K562 (cell line): ENCODE results near the gene ZNF500. TPM values are rescaled to one million over a fixed set of nuclear protein-coding genes. Genes with fewer than 3 reads are reported as not detected.

ENCODE experiments used
- ATAC-seq: fragments of 200-7000 bp; cut with Tn5 transposase; 3 replicates; pipeline ENCODE4 v1.9.1; 2020; ENCODE audit warnings: moderate library complexity
- BruUV-seq: library from RNA; stranded (reverse); fragments of 400-500 nt; replicated peaks from 2 replicates; lab custom pipeline; 2021; lab: Mats Ljungman, UMichigan
- CTCF ChIA-PET: fragments of 300-600 bp; formaldehyde crosslinking; extraction: SDS; loops from one replicate; lab custom pipeline; 2021; ENCODE audit warnings: low intra/inter-chr PET ratio; lab: Yijun Ruan, JAX
- POLR2A ChIA-PET: fragments of 300-600, 350-650 bp; sonication (Branson Sonifier 250); formaldehyde crosslinking; extraction: SDS; loops from one replicate; lab custom pipeline; 2021; ENCODE audit warnings: antibody characterized with exemption, inconsistent platforms; lab: Yijun Ruan, JAX
- DNase-seq, 4 experiments: peaks; one replicate each; pipeline versions ENCODE4 v3.0.0 to v3.0.0-alpha.2; 2011 to 2018; ENCODE audit warnings: low spot score in 3 of 4, mixed read lengths in 3 of 4; ENCODE audit errors: extremely low read depth in 1 of 4
- FAIRE-seq: peaks from 2 replicates; lab custom pipeline; 2011; peaks lifted over from hg19 to GRCh38; lab: Jason Lieb, UNC
- H2AFZ ChIP-seq: 2 replicates; pipeline ENCODE4 v1.6.0; 2011; ENCODE audit warnings: low read depth, low read length, control low read depth, inconsistent platforms
- H3K27ac ChIP-seq: fragments of 200-600 bp; 3 replicates; pipeline ENCODE4 v1.8.0; 2011; ENCODE audit warnings: low read depth, mild to moderate bottlenecking, control low read depth, inconsistent platforms, low read length, moderate library complexity, mixed read lengths; ENCODE audit errors: extremely low read depth
- H3K27me3 ChIP-seq, 2 experiments: fragments of 300-600 bp in 1 of 2; 2 replicates in 1 of 2; 3 replicates in 1 of 2; pipeline versions ENCODE4 v1.6.0 to v1.8.0; 2011; ENCODE audit warnings: inconsistent platforms in 2 of 2, low read length in 2 of 2, mild to moderate bottlenecking in 1 of 2, mixed read lengths in 1 of 2, moderate library complexity in 1 of 2; ENCODE audit not compliant: control insufficient read depth in 2 of 2, insufficient read depth in 2 of 2
- H3K36me3 ChIP-seq: fragments of 300-600 bp; 3 replicates; pipeline ENCODE4 v1.8.0; 2011; ENCODE audit warnings: mild to moderate bottlenecking, low read length, inconsistent platforms; ENCODE audit not compliant: control insufficient read depth, insufficient read depth
- H3K4me1 ChIP-seq, 2 experiments: fragments of 200-600 bp in 1 of 2; replicated peaks in 1 of 2; 2 replicates in 1 of 2; 3 replicates in 1 of 2; pipeline versions ENCODE4 v1.5.1 to v1.8.0; 2011; ENCODE audit warnings: inconsistent platforms in 2 of 2, low read length in 2 of 2, mild to moderate bottlenecking in 1 of 2, mixed read lengths in 1 of 2, moderate library complexity in 1 of 2; ENCODE audit not compliant: control insufficient read depth in 2 of 2, insufficient read depth in 2 of 2
- H3K4me2 ChIP-seq: 2 replicates; pipeline ENCODE4 v1.6.1; 2011; ENCODE audit warnings: low read length, control low read depth, inconsistent platforms, mixed read lengths; ENCODE audit not compliant: insufficient read depth
- H3K4me3 ChIP-seq: fragments of 200-600 bp; sonication (generic), shearing (Covaris generic); 2 replicates; pipeline ENCODE4 v1.5.1; 2016; ENCODE audit warnings: control low read depth, inconsistent platforms
- H3K79me2 ChIP-seq: fragments of 200-600 bp; 3 replicates; pipeline ENCODE4 v1.8.0; 2011; ENCODE audit warnings: low read length, inconsistent platforms; ENCODE audit not compliant: control insufficient read depth, insufficient read depth
- H3K9ac ChIP-seq, 2 experiments: 2 replicates each; pipeline versions ENCODE4 v1.6.0 to v1.6.1; 2011; ENCODE audit warnings: low read depth in 2 of 2, low read length in 2 of 2, control low read depth in 1 of 2, inconsistent platforms in 1 of 2, mild to moderate bottlenecking in 1 of 2, mixed read lengths in 1 of 2; ENCODE audit not compliant: insufficient read depth in 1 of 2
- H3K9me1 ChIP-seq: one replicate; pipeline ENCODE4 v1.6.0; 2011; ENCODE audit warnings: inconsistent platforms, mild to moderate bottlenecking, low read length, moderate library complexity; ENCODE audit not compliant: control insufficient read depth, insufficient read depth
- H3K9me3 ChIP-seq: replicated peaks from 2 replicates; pipeline ENCODE4 v1.5.1; 2011; ENCODE audit warnings: low read depth, low read length, inconsistent platforms; ENCODE audit not compliant: control insufficient read depth, insufficient read depth
- H4K20me1 ChIP-seq: replicated peaks from 2 replicates; pipeline ENCODE4 v1.6.1; 2011; ENCODE audit warnings: low read length, inconsistent platforms, mixed read lengths; ENCODE audit not compliant: control insufficient read depth, insufficient read depth
- CEBPG ChIP-seq, 3 experiments: fragments of 200-800 bp in 1 of 3; sonication (Bioruptor generic) in 1 of 3; sonication (generic) in 1 of 3; formaldehyde crosslinking in 1 of 3; IDR thresholded peaks in 2 of 3; conservative IDR thresholded peaks in 1 of 3; 2 replicates each; pipeline versions ENCODE4 v1.6.1 to v1.8.0; 2016 to 2022; ENCODE audit warnings: missing compliant biosample characterization in 2 of 3, missing genetic modification characterization in 2 of 3, mild to moderate bottlenecking in 1 of 3, missing genetic modification reagents in 1 of 3
- POLR3A ChIP-seq: IDR thresholded peaks from 2 replicates; pipeline ENCODE4 v1.6.1; 2011; ENCODE audit warnings: borderline replicate concordance, mild to moderate bottlenecking, moderate library complexity; ENCODE audit not compliant: insufficient read length, insufficient read depth; ENCODE audit errors: extremely low read depth
- PPARD ChIP-seq: fragments of 250-450 bp; sonication (Bioruptor Pico); IDR thresholded peaks from 2 replicates; pipeline ENCODE4 v1.8.0; 2022; ENCODE audit warnings: inconsistent platforms, mild to moderate bottlenecking, moderate library complexity
- SIRT6 ChIP-seq: IDR thresholded peaks from one replicate; pipeline ENCODE4 v1.6.1; 2012; ENCODE audit warnings: low read depth, mild to moderate bottlenecking, control low read depth, inconsistent platforms, low read length, moderate library complexity
- TCFL5 ChIP-seq: fragments of 250-450 bp; sonication (Bioruptor Pico); conservative IDR thresholded peaks from 2 replicates; pipeline ENCODE4 v1.6.1; 2021; ENCODE audit warnings: mild to moderate bottlenecking, moderate library complexity, matching md5 sums
- ZNF133 ChIP-seq: fragments of 250-450 bp; sonication (Bioruptor Pico); IDR thresholded peaks from 2 replicates; pipeline ENCODE4 v1.4.0; 2020; ENCODE audit warnings: mild to moderate bottlenecking
- ZNF444 ChIP-seq: fragments of 250-450 bp; sonication (Bioruptor Pico); IDR thresholded peaks from 2 replicates; pipeline ENCODE4 v1.4.0; 2020; ENCODE audit warnings: mild to moderate bottlenecking, moderate library complexity
- WGBS: fragments of 100-300 bp; shearing (Covaris generic); methylation state at CpG from one replicate; pipeline ENCODE4 v1.1.6; 2016; ENCODE audit warnings: low coverage, mixed read lengths; ENCODE audit not compliant: insufficient coverage; ENCODE audit errors: missing lambda C conversion rate; 5-methylcytosine and 5-hydroxymethylcytosine counted together
- in situ Hi-C: fragments of 300-500 bp; cut with MboI; formaldehyde crosslinking; loops from 4 replicates; pipeline ENCODE4 v1.15.0; 2018; ENCODE audit warnings: inconsistent platforms, mixed read lengths
- intact Hi-C: fragments of 100-400 bp; cut with micrococcal nuclease; formaldehyde crosslinking; loops from 2 replicates; pipeline ENCODE4 v1.14.2; 2022
- polyA plus RNA-seq, 8 experiments: library from polyadenylated mRNA; depleted of rRNA in 4 of 8; stranded (reverse) in 5 of 8; unstranded in 3 of 8; fragments of >200 nt; fragmentation: Nextera tagmentation in 2 of 8; fragmentation: Illumina TruSeq in 1 of 8; extraction: Ambion mirVana in 2 of 8; extraction: Trizol in 1 of 8; gene quantifications; 2 replicates each; pipeline versions ENCODE4 v1.2.1 to v1.2.3, GENCODE V29; 2011 to 2014; ENCODE audit warnings: inconsistent platforms in 1 of 8, missing spikeins in 1 of 8
- total RNA-seq, 7 experiments: library from RNA; depleted of rRNA in 6 of 7; stranded (reverse); fragments of >200 nt in 6 of 7; fragmentation: Illumina TruSeq in 2 of 7; extraction: Trizol in 2 of 7; gene quantifications; 2 replicates each; pipeline versions ENCODE4 v1.2.1 to v1.2.3, GENCODE V29; 2011 to 2021; ENCODE audit warnings: low replicate concordance in 1 of 7
- TF ChIP-seq, protein P1 (sequence below): fragments of 200-600 bp; sonication (generic); IDR thresholded peaks from one replicate; pipeline ENCODE4 v1.6.1; 2012; ENCODE audit warnings: mild to moderate bottlenecking, low read depth, low read length, inconsistent platforms

The ZNF500 gene
- total and polyA plus RNA-seq, 9 of the 15 experiments (the other 6 are each of a cell fraction or from before 2014, with no cell fraction given), result 0.80 to 20.8 (median 5.3) TPM

DNA sequence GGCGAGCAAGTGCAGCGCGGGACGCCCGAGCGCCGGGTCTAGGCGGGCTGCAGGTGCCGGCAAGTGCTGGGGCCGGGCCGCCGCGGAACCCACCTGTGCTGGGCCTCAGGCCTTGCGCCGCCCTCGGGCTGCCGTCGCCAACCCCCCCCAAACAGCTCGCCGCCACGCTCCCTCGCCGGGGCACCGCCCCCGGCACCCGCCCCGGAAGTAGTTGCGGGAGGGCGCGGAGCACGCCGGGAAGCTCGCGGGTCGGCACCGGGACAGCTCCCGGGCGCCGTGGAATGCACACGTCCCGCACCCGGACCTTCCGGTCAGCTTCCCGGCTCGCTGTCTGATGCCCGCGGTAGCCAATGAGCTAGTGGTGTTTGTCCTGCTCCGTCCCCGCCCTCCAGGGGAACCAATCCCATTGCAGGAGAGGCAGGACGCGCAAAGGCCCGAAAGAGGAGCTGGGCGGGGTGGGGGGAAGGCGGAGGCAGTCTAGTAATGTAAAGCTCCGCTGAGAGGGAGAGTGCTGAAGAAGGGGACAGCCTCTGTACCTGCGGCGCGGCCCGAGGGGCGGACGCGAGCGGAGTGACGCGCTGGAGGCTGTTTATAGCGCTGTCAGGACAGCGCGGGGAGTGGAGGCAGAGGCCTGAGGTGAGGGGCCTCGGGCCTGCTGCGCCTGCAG, 32.8 kb downstream of the ZNF500 start, which contains the start of the genes ANKS3 and DNAAF8:
TSS of gene ANKS3 (minus strand) at position 209 of the 667 bp plus-strand sequence. CDS start 4,122 bp downstream, outside the sequence.
TSS of gene DNAAF8 (plus strand) at position 475 of the 667 bp plus-strand sequence. CDS start 1,978 bp downstream, outside the sequence.
- Histone ChIP-seq H3K4me1 (peaks cover 0 to 22% of the 10 kb centered on the region in 2 experiments; a peak in 3 of 5 replicates), H3K9me3 (no peaks in the 10 kb centered on the region), H3K9me1 (no peaks in the 10 kb centered on the region), H2AFZ (peak within 1 kb of the TSS; percentile 88), H3K4me2 (peak within 1 kb of the TSS; percentile 95), H3K27ac (peak within 1 kb of the TSS; percentile 71), H4K20me1 (no peaks in the 10 kb centered on the region), H3K79me2 (peaks cover 28% of the 10 kb centered on the region), H3K9ac (peak within 1 kb of the TSS; percentile 83 to 93), H3K4me3 (peak within 1 kb of the TSS; percentile 98), H3K27me3 (no peaks in the 10 kb centered on the region), H3K36me3 (peaks cover 20% of the 10 kb centered on the region; the same call in 2 of the 3 replicates)
- ATAC-seq, result peak; percentile 98
- in situ Hi-C loops (no loop called here), intact Hi-C loops (loop anchor here (5.0 kb wide), 1 partner anchor 113 kb away; the partner anchor contains the start of genes GLYR1 and UBN1)
- peak; percentile 94 for FAIRE-seq
- CTCF ChIA-PET, result interaction anchor here (0.6 kb wide), 1 partner anchor 84 kb away, joined by 3 read pairs; no protein-coding TSS in a partner anchor
- peak; percentile 96 to 98 (median 98) for DNase-seq
- under 1% methylated on average over 62 of the region's 70 CpGs for WGBS
- POLR2A ChIA-PET, result interaction anchor here (0.8 to 1.9 kb wide), 8 partner anchors 9 to 202 kb away, joined by 3 to 9 read pairs (median 4); partner anchors contain the start of gene SEPTIN12
- BruUV-seq, result no TSS peak
- TF ChIP-seq CEBPG (CRISPR knock-in tag; IDR thresholded peaks at IDR 0.05) (no peak), CEBPG (tag; conservative IDR thresholded peaks at IDR 0.05 in 1 of 2, IDR thresholded peaks at IDR 0.05 in 1 of 2) (no peak), SIRT6 (no peak), PPARD (CRISPR knock-in tag) (no peak), POLR3A (no peak), ZNF133 (CRISPR knock-in tag) (no peak), TCFL5 (CRISPR knock-in tag) (no peak), ZNF444 (CRISPR knock-in tag) (no peak)
- TF ChIP-seq, protein P1, sequence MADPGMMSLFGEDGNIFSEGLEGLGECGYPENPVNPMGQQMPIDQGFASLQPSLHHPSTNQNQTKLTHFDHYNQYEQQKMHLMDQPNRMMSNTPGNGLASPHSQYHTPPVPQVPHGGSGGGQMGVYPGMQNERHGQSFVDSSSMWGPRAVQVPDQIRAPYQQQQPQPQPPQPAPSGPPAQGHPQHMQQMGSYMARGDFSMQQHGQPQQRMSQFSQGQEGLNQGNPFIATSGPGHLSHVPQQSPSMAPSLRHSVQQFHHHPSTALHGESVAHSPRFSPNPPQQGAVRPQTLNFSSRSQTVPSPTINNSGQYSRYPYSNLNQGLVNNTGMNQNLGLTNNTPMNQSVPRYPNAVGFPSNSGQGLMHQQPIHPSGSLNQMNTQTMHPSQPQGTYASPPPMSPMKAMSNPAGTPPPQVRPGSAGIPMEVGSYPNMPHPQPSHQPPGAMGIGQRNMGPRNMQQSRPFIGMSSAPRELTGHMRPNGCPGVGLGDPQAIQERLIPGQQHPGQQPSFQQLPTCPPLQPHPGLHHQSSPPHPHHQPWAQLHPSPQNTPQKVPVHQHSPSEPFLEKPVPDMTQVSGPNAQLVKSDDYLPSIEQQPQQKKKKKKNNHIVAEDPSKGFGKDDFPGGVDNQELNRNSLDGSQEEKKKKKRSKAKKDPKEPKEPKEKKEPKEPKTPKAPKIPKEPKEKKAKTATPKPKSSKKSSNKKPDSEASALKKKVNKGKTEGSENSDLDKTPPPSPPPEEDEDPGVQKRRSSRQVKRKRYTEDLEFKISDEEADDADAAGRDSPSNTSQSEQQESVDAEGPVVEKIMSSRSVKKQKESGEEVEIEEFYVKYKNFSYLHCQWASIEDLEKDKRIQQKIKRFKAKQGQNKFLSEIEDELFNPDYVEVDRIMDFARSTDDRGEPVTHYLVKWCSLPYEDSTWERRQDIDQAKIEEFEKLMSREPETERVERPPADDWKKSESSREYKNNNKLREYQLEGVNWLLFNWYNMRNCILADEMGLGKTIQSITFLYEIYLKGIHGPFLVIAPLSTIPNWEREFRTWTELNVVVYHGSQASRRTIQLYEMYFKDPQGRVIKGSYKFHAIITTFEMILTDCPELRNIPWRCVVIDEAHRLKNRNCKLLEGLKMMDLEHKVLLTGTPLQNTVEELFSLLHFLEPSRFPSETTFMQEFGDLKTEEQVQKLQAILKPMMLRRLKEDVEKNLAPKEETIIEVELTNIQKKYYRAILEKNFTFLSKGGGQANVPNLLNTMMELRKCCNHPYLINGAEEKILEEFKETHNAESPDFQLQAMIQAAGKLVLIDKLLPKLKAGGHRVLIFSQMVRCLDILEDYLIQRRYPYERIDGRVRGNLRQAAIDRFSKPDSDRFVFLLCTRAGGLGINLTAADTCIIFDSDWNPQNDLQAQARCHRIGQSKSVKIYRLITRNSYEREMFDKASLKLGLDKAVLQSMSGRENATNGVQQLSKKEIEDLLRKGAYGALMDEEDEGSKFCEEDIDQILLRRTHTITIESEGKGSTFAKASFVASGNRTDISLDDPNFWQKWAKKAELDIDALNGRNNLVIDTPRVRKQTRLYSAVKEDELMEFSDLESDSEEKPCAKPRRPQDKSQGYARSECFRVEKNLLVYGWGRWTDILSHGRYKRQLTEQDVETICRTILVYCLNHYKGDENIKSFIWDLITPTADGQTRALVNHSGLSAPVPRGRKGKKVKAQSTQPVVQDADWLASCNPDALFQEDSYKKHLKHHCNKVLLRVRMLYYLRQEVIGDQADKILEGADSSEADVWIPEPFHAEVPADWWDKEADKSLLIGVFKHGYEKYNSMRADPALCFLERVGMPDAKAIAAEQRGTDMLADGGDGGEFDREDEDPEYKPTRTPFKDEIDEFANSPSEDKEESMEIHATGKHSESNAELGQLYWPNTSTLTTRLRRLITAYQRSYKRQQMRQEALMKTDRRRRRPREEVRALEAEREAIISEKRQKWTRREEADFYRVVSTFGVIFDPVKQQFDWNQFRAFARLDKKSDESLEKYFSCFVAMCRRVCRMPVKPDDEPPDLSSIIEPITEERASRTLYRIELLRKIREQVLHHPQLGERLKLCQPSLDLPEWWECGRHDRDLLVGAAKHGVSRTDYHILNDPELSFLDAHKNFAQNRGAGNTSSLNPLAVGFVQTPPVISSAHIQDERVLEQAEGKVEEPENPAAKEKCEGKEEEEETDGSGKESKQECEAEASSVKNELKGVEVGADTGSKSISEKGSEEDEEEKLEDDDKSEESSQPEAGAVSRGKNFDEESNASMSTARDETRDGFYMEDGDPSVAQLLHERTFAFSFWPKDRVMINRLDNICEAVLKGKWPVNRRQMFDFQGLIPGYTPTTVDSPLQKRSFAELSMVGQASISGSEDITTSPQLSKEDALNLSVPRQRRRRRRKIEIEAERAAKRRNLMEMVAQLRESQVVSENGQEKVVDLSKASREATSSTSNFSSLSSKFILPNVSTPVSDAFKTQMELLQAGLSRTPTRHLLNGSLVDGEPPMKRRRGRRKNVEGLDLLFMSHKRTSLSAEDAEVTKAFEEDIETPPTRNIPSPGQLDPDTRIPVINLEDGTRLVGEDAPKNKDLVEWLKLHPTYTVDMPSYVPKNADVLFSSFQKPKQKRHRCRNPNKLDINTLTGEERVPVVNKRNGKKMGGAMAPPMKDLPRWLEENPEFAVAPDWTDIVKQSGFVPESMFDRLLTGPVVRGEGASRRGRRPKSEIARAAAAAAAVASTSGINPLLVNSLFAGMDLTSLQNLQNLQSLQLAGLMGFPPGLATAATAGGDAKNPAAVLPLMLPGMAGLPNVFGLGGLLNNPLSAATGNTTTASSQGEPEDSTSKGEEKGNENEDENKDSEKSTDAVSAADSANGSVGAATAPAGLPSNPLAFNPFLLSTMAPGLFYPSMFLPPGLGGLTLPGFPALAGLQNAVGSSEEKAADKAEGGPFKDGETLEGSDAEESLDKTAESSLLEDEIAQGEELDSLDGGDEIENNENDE, result no peak
